MM.1S (cell line): ENCODE results near the gene CTNNBIP1.
A peak's percentile ranks its signal among the peaks of the same experiment; 100 is the strongest.

ENCODE experiments used
- DNase-seq: peaks from one replicate; pipeline ENCODE4 v3.0.0-alpha.2; 2015
- H2AFZ ChIP-seq: fragments of 300-600 bp; sonication (generic); 2 replicates; pipeline ENCODE4 v1.6.0; 2016; ENCODE audit warnings: antibody characterized with exemption, low read length
- H3F3A ChIP-seq: fragments of 300-600 bp; sonication (generic); 2 replicates; pipeline ENCODE4 v1.6.1; 2016; ENCODE audit warnings: mild to moderate bottlenecking, antibody characterized with exemption, low read length, moderate library complexity, mixed read lengths; ENCODE audit not compliant: insufficient read depth
- H3K27ac ChIP-seq: fragments of 300-600 bp; sonication (generic); 2 replicates; pipeline ENCODE4 v1.5.1; 2016; ENCODE audit warnings: mild to moderate bottlenecking, low read length
- H3K27me3 ChIP-seq: fragments of 300-600 bp; sonication (generic); replicated peaks from 2 replicates; pipeline ENCODE4 v1.6.0; 2016; ENCODE audit warnings: low read length; ENCODE audit not compliant: insufficient read depth
- H3K36me3 ChIP-seq: fragments of 300-600 bp; sonication (generic); replicated peaks from 2 replicates; pipeline ENCODE4 v1.6.1; 2016; ENCODE audit warnings: mild to moderate bottlenecking, low read length, mixed read lengths; ENCODE audit not compliant: insufficient read depth
- H3K4me1 ChIP-seq: fragments of 300-600 bp; sonication (generic); 2 replicates; pipeline ENCODE4 v1.6.1; 2016; ENCODE audit warnings: low read length, mixed read lengths
- H3K4me2 ChIP-seq: fragments of 300-600 bp; sonication (generic); 2 replicates; pipeline ENCODE4 v1.6.0; 2016; ENCODE audit warnings: low read depth, low read length
- H3K4me3 ChIP-seq: fragments of 300-600 bp; sonication (generic); 2 replicates; pipeline ENCODE4 v1.5.1; 2016; ENCODE audit warnings: low read length, mixed read lengths
- H3K79me2 ChIP-seq: fragments of 300-600 bp; sonication (generic); 2 replicates; pipeline ENCODE4 v1.6.1; 2016; ENCODE audit warnings: mixed run types, low read length, mixed read lengths
- H3K9ac ChIP-seq: fragments of 300-600 bp; sonication (generic); 2 replicates; pipeline ENCODE4 v1.6.1; 2016; ENCODE audit warnings: low read length, mixed read lengths
- H3K9me2 ChIP-seq: fragments of 300-600 bp; sonication (generic); replicated peaks from 2 replicates; pipeline ENCODE4 v1.6.1; 2016; ENCODE audit warnings: mild to moderate bottlenecking, low read length, mixed read lengths; ENCODE audit not compliant: insufficient read depth
- H3K9me3 ChIP-seq: fragments of 300-600 bp; sonication (generic); replicated peaks from 2 replicates; pipeline ENCODE4 v1.6.1; 2016; ENCODE audit warnings: mild to moderate bottlenecking, low read length, mixed read lengths; ENCODE audit not compliant: insufficient read depth
- H4K20me1 ChIP-seq: fragments of 300-600 bp; sonication (generic); 2 replicates; pipeline ENCODE4 v1.6.1; 2016; ENCODE audit warnings: mild to moderate bottlenecking, low read length, moderate library complexity, mixed read lengths; ENCODE audit not compliant: insufficient read depth
- EZH2 ChIP-seq: fragments of 300-600 bp; sonication (generic); optimal IDR thresholded peaks from 2 replicates; pipeline ENCODE3; 2017; ENCODE audit warnings: low read depth, mild to moderate bottlenecking, antibody characterized with exemption, low read length, mixed read lengths
- EZH2phosphoT487 ChIP-seq: fragments of 300-600 bp; sonication (generic); IDR thresholded peaks from 2 replicates; pipeline ENCODE4 v1.6.1; 2018; ENCODE audit warnings: antibody characterized with exemption, low read length
- TF ChIP-seq, protein P1 (sequence below): fragments of 300-600 bp; sonication (generic); IDR thresholded peaks from 2 replicates; pipeline ENCODE4 v1.5.1; 2016; ENCODE audit warnings: antibody characterized with exemption, low read length, mixed read lengths

The CTNNBIP1 gene

DNA sequence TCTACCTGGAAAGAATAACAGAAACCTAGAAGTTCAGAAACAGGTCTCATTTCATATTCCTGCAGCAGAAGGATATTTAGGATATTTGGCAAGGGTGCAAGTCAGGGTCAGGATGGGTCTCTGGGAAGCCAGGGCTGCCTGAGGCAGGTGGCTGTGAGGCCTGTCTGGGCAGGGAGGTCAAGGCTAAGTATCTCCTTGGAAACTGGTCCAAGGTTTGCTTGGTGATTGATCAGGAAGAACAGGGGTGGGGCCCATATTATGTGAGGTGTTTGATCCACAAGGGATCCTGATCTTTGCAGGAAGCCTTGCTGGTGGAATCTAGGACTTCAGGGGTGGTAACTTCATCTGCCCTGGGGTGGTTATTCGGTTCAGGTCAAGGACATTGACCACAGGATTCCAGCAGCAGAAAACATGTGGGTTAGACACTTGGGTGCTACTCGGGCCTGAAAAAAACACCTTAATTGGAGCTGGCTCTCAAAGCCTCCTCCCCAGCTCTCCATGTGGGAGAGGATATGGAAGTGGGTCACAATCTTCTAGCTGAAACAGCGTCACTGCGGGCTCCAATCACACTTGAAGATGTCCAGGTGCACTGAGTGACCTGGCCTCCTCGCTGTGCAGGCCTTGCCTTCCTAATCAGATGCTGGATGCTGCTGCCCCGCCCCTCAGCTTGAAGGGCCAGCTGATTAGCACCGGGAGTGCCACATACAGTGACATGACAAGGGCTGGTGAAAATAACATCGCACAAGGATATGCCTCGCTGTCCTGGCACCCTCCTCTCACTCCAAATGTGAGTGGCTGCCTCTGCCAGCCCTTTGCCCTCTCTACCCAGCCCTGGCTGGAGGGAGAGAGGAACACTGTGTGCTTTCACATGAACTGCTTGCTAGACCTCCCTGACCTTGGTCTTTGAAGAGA lies 8.7 kb downstream of the CTNNBIP1 start:
- Histone ChIP-seq H3F3A (no peaks in the 10 kb centered on the region), H3K27me3 (no peaks in the 10 kb centered on the region), H3K4me2 (no peak overlapping the region), H3K27ac (no peak overlapping the region), H3K79me2 (no peaks in the 10 kb centered on the region), H3K9me2 (no peaks in the 10 kb centered on the region), H3K9ac (no peak overlapping the region), H4K20me1 (no peaks in the 10 kb centered on the region), H3K9me3 (no peaks in the 10 kb centered on the region), H3K4me1 (peaks cover 10% of the 10 kb centered on the region), H3K36me3 (no peaks in the 10 kb centered on the region), H3K4me3 (no peak overlapping the region), H2AFZ (no peak overlapping the region)
- TF ChIP-seq, protein P1, sequence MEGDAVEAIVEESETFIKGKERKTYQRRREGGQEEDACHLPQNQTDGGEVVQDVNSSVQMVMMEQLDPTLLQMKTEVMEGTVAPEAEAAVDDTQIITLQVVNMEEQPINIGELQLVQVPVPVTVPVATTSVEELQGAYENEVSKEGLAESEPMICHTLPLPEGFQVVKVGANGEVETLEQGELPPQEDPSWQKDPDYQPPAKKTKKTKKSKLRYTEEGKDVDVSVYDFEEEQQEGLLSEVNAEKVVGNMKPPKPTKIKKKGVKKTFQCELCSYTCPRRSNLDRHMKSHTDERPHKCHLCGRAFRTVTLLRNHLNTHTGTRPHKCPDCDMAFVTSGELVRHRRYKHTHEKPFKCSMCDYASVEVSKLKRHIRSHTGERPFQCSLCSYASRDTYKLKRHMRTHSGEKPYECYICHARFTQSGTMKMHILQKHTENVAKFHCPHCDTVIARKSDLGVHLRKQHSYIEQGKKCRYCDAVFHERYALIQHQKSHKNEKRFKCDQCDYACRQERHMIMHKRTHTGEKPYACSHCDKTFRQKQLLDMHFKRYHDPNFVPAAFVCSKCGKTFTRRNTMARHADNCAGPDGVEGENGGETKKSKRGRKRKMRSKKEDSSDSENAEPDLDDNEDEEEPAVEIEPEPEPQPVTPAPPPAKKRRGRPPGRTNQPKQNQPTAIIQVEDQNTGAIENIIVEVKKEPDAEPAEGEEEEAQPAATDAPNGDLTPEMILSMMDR = no peak
- no peak for TF ChIP-seq EZH2
- TF ChIP-seq EZH2phosphoT487 = no peak
- no peak for DNase-seq

DNA sequence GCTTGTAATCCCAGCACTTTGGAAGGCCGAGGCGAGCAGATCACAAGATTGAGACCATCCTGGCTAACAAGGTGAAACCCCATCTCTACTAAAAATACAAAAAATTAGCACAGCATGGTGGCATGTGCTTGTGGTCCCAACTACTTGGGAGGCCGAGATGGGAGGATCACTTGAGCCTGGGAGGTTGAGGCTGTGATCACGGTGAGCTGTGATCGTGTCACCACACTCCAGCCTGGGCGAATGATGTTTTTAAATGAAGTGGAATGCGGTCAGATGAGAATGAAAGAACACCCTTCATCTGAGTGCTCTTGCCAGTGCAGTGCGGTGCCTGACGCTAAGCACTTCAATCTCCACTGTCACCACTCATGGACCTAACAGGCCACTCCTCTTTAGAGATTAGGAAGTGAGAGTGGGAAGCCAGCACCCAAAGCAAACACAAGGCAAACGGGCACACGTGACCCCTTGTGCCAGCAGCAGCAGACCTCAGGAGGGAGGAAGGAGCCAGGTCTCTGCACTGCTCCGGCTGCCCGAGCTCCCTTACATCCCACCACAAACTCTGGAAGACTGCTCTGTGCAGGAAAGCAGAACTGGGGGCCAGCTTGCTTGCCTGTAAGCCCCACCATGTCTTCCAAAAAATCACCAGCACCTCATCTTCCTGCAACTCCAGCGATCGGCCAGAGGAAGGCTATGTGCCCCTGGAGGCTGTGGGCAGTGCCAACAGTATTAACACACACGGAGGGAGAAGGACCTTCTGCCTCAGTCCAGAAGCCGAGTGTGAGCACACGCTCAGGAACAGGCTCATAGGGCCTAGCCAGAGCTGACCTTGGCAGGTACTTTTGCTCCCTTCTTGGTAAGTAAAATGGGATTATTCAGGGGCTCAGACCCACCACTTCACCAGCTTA lies 9.7 kb downstream of the CTNNBIP1 start:
- Histone ChIP-seq H3F3A (no peaks in the 10 kb centered on the region), H3K4me1 (peaks cover 10% of the 10 kb centered on the region), H2AFZ (peak overlapping the region; percentile 38; the same call in 1 of the 2 replicates), H3K9me3 (no peaks in the 10 kb centered on the region), H3K79me2 (no peaks in the 10 kb centered on the region), H3K4me3 (peak overlapping the region; percentile 25; the same call in 1 of the 2 replicates), H3K27ac (no peak overlapping the region), H3K9ac (no peak overlapping the region; the same call in 1 of the 2 replicates), H3K36me3 (no peaks in the 10 kb centered on the region), H3K27me3 (no peaks in the 10 kb centered on the region), H3K4me2 (peak overlapping the region; percentile 66; the same call in 1 of the 2 replicates), H4K20me1 (no peaks in the 10 kb centered on the region), H3K9me2 (no peaks in the 10 kb centered on the region)
- TF ChIP-seq EZH2phosphoT487 = no peak
- TF ChIP-seq, protein P1 = no peak
- no peak for TF ChIP-seq EZH2
- DNase-seq = no peak

DNA sequence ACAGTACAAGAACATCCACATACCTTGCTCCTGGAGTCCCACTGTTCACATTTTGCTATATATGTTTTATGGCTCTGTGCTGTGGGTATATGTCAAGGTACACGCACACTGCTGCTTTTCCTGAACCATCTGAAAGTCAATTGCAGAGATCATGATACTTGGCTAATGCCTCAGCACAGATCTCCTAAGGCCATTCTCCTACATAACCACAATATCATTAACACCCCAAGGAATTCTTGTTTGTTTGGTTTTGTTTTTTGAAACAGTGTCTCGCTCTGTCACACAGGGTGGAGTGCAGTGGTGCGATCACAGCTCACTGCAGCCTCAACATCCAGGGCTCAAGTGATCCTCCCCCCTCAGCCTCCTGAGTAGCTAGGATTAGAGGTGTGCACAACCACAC lies 16.0 kb downstream of the CTNNBIP1 start:
- no peak overlapping the region for H3K9ac ChIP-seq
- no peaks in the 10 kb centered on the region for H3K4me1 ChIP-seq
- no peaks in the 10 kb centered on the region for H4K20me1 ChIP-seq
- H2AFZ ChIP-seq = no peak overlapping the region
- no peaks in the 10 kb centered on the region for H3K36me3 ChIP-seq
- H3K27me3 ChIP-seq = no peaks in the 10 kb centered on the region
- TF ChIP-seq EZH2 (no peak), EZH2phosphoT487 (no peak)
- TF ChIP-seq, protein P1 = no peak
- no peak overlapping the region for H3K27ac ChIP-seq
- H3K9me2 ChIP-seq = no peaks in the 10 kb centered on the region
- peak overlapping the region; percentile 41 for H3K4me2 ChIP-seq
- H3K79me2 ChIP-seq = no peaks in the 10 kb centered on the region
- DNase-seq = no peak
- no peak overlapping the region for H3K4me3 ChIP-seq
- H3K9me3 ChIP-seq = no peaks in the 10 kb centered on the region
- H3F3A ChIP-seq = no peaks in the 10 kb centered on the region
